Measurements from ENCODE around the gene COL23A1.

DNA sequence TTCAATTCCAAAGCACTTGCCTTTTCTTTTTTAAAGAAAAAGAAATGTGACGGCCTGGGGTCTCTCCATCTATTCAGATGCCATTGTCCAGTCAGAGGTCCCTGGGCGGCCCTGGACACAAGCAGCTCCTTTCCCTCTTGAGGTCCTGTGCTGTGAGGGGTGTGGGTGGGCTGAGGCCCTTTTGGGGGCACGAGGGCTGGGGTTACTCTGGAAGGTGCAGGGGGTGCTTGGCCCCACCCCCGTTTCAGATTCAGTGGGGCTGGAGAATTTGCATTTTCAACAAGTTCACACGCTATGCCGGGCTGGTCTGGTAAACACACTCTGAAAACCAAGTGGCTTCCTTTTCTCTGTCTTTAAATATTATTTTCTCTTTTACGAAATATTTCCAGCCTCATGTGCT lies 266.2 kb downstream of the COL23A1 start:
- no peak for TF ChIP-seq POLR2A (IDR thresholded peaks at IDR 0.05; ENCODE audit: low read depth, low read length)
- TF ChIP-seq SPI1 (IDR thresholded peaks at IDR 0.05; ENCODE audit: low read depth, low read length), result no peak
